ENCODE data around the gene PRKG1. TPM values are rescaled to one million over a fixed set of nuclear protein-coding genes. Genes with fewer than 3 reads are reported as not detected.

The PRKG1 gene
- total and polyA plus RNA-seq, 2 of the 8 experiments (the other 6 are each of a cell fraction or from before 2014, with no cell fraction given), result 4.2 to 15.2 TPM

DNA sequence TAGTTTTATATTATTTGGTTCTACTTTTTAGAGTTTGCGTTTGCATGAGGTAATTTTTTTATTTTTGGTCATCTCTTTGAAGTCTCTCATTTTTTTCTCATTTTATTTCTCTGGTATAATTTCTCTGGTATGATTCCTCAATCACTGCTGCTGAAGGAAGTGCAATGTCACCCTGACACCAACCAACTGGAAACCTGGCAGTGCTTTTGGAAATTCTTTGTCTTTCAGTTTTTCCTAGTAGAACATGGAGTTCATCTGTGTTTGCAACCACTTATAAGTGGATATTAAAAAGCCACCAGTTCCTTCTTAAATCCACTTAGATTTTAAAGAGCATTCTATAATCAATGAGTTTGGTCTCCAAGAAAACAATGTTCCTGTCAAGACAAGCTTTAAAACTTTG, 291.8 kb downstream of the PRKG1 start:
- H3K4me2 ChIP-seq (ENCODE audit: insufficient read depth in 1 of 2, low read depth in 2 of 2, low read length in 2 of 2), result no peak overlapping the region
- H3K27me3 ChIP-seq (replicated peaks in 1 of 4; ENCODE audit: control insufficient read depth in 3 of 4, extremely low read depth in 1 of 4, insufficient read depth in 3 of 4, low read length in 3 of 4), result no peaks in the 10 kb centered on the region; a peak in 1 of 7 replicates
- no peak overlapping the region for H3K27ac ChIP-seq (ENCODE audit: low read depth, low read length)
- H2BK20ac ChIP-seq (ENCODE audit: low read length), result no peak overlapping the region
- H3K9ac ChIP-seq (replicated peaks in 1 of 4; ENCODE audit: extremely low read depth in 1 of 4, low read depth in 3 of 4, low read length in 3 of 4), result no peak overlapping the region
- H2AFZ ChIP-seq (ENCODE audit: low read length), result no peak overlapping the region
- no peak overlapping the region for H3K23ac ChIP-seq (ENCODE audit: insufficient read length)
- no peaks in the 10 kb centered on the region for H3K79me1 ChIP-seq (ENCODE audit: low read depth, low read length)
- H4K20me1 ChIP-seq (replicated peaks in 1 of 2; ENCODE audit: control insufficient read depth in 1 of 2, insufficient read depth in 2 of 2, low read length in 2 of 2), result no peaks in the 10 kb centered on the region
- no peak for DNase-seq (ENCODE audit: low read depth in 1 of 2, low spot score in 2 of 2)
- H2BK5ac ChIP-seq (ENCODE audit: low read depth, low read length), result no peak overlapping the region
- H3K79me2 ChIP-seq (ENCODE audit: control insufficient read depth in 1 of 2, insufficient read depth in 2 of 2, low read length in 2 of 2), result no peaks in the 10 kb centered on the region
- H2BK120ac ChIP-seq (replicated peaks; ENCODE audit: low read depth, low read length), result no peak overlapping the region
- ChIA-PET POLR2A (ENCODE audit: partially characterized antibody) (no interaction called here), CTCF (ENCODE audit: partially characterized antibody) (interaction anchor here (0.5 to 4.5 kb wide), 7 partner anchors 13 to 593 kb away, joined by 3 to 37 read pairs (median 3); no protein-coding TSS in a partner anchor)
- WGBS, 2 experiments (ENCODE audit: extremely low coverage in 1 of 2, insufficient coverage in 1 of 2, insufficient read length in 1 of 2, insufficient replicate concordance in 2 of 2, low coverage in 1 of 2, low lambda C conversion rate in 2 of 2, missing lambda C conversion rate in 1 of 2), result 81% methylated on average over 1 of the region's 1 CpG; no CpG with 5 or more reads in 1 of the 2 experiments
- H3K4me3 ChIP-seq (ENCODE audit: extremely low read depth in 1 of 4, insufficient read depth in 2 of 4, low read depth in 3 of 4, low read length in 4 of 4), result no peak overlapping the region
- H2BK12ac ChIP-seq (ENCODE audit: low read depth, low read length), result no peak overlapping the region
- H2AK5ac ChIP-seq (ENCODE audit: low read depth, low read length), result no peak overlapping the region
- H3K36me3 ChIP-seq (ENCODE audit: control insufficient read depth in 2 of 4, insufficient read depth in 4 of 4, low read length in 3 of 4), result no peaks in the 10 kb centered on the region
- H4K8ac ChIP-seq (ENCODE audit: extremely low read depth, insufficient read depth, low read length), result no peak overlapping the region
- H4K5ac ChIP-seq (ENCODE audit: insufficient read length, low read depth, low read length), result no peak overlapping the region
- no peak overlapping the region for H2BK15ac ChIP-seq (ENCODE audit: low read length)
- peaks cover 5 to 19% (median 9%) of the 10 kb centered on the region in 4 experiments; a peak in 6 of 7 replicates for H3K4me1 ChIP-seq (replicated peaks in 1 of 4; ENCODE audit: control insufficient read depth in 3 of 4, insufficient read depth in 4 of 4, low read length in 3 of 4)
- H3K14ac ChIP-seq (ENCODE audit: insufficient read length), result no peak overlapping the region
- no peak overlapping the region for H3K18ac ChIP-seq (ENCODE audit: extremely low read depth, low read length)
- H3K56ac ChIP-seq (replicated peaks; ENCODE audit: insufficient read length, low read depth, low read length), result no peak overlapping the region
- no peaks in the 10 kb centered on the region for H3K9me3 ChIP-seq (ENCODE audit: insufficient read depth in 2 of 2, low read depth in 1 of 2, low read length in 1 of 2)
- H3K4ac ChIP-seq (replicated peaks; ENCODE audit: insufficient read length, low read depth, low read length), result no peak overlapping the region
- no peak for FAIRE-seq
- no peaks in the 10 kb centered on the region for H3K23me2 ChIP-seq (ENCODE audit: low read depth, low read length)
- H4K91ac ChIP-seq (replicated peaks; ENCODE audit: insufficient read length, low read length), result no peak overlapping the region
- no peak for TF ChIP-seq SRF (IDR thresholded peaks at IDR 0.05; ENCODE audit: low read depth, low read length)
- TF ChIP-seq HDAC2 (IDR thresholded peaks at IDR 0.05; ENCODE audit: borderline replicate concordance in 1 of 2, low read depth in 2 of 2, low read length in 2 of 2), result no peak
- TF ChIP-seq SUZ12 (IDR thresholded peaks at IDR 0.05; ENCODE audit: low read length), result no peak
- TF ChIP-seq POU5F1 (IDR thresholded peaks at IDR 0.05; ENCODE audit: low read depth, low read length), result no peak
- TF ChIP-seq RAD21 (IDR thresholded peaks at IDR 0.05 in 1 of 2, conservative IDR thresholded peaks at IDR 0.05 in 1 of 2; ENCODE audit: low read depth in 2 of 2, low read length in 2 of 2), result no peak
- TF ChIP-seq NANOG (IDR thresholded peaks at IDR 0.05; ENCODE audit: insufficient read depth, low read depth, low read length, poor library complexity, severe bottlenecking), result no peak
- TF ChIP-seq KDM5A (IDR thresholded peaks at IDR 0.05; ENCODE audit: low read length), result no peak
- no peak for TF ChIP-seq RFX5 (IDR thresholded peaks at IDR 0.05; ENCODE audit: borderline replicate concordance, low read depth, low read length)
- no peak for TF ChIP-seq RXRA (IDR thresholded peaks at IDR 0.05; ENCODE audit: insufficient read depth, low read depth, low read length)
- TF ChIP-seq JUN (IDR thresholded peaks at IDR 0.05; ENCODE audit: low read depth, low read length), result no peak
- no peak for TF ChIP-seq SIN3A (conservative IDR thresholded peaks at IDR 0.05 in 1 of 2, IDR thresholded peaks at IDR 0.05 in 1 of 2; ENCODE audit: low read depth in 1 of 2, low read length in 2 of 2)
- TF ChIP-seq YY1 (IDR thresholded peaks at IDR 0.05; ENCODE audit: low read depth, low read length), result no peak
- TF ChIP-seq TBP (IDR thresholded peaks at IDR 0.05; ENCODE audit: low read depth, low read length), result no peak
- no peak for TF ChIP-seq CREB1 (IDR thresholded peaks at IDR 0.05)

Measured in H1 (cell line).